DMS79 (cell line): ENCODE data around the gene XPNPEP2.
A peak's percentile ranks its signal among the peaks of the same experiment; 100 is the strongest.

Experiments
- DNase-seq: peaks from one replicate; lab custom pipeline; 2025; lab: John Stamatoyannopoulos, UW

The XPNPEP2 gene

DNA sequence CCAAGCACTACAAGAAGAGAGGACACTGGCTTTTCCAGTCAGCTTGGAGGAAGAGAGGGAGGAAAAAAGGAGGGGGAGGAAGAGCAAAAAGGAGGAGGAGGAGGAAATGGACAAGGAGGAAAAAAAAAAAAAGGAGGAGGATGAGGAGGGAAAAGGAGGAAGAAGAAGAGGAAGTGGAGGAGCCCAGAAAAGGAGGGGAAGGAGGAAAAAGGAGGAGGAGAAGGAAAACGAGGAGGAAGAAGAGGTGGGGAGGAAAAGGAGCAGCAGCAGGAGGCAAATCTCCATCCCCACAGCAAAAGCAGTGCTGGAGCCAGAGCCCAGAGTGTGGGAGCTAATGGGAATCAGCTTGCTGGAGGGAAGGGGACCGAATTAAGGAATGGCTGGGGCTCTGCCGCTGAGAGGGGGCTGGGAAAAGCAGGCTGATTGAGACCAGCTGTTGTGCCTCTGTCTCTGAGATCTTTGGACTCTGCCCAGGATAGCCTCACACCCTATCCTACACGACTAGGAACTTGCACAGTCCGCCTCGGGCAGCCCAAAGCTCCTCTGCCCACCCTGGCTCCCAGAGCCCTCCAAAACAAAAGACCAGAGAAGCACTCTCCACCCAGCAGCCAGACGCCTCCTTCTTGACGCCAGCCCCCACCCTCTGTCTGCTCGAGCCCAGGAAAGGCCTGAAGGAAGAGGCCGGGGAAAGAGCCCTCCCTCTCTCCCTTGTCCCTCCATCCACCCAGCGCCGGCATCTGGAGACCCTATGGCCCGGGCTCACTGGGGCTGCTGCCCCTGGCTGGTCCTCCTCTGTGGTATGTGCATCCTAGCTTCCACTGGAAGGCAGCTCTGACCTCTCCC lies at the start of gene XPNPEP2:
Gene XPNPEP2 (plus strand): TSS at position 514 of the 843 bp plus-strand sequence. CDS start 235 bp downstream, at position 749.
- no peak for DNase-seq

GRCh38 chrX:129689796-129690195 lies 49.0 kb upstream of the XPNPEP2 start:
- DNase-seq, result no peak

DNA sequence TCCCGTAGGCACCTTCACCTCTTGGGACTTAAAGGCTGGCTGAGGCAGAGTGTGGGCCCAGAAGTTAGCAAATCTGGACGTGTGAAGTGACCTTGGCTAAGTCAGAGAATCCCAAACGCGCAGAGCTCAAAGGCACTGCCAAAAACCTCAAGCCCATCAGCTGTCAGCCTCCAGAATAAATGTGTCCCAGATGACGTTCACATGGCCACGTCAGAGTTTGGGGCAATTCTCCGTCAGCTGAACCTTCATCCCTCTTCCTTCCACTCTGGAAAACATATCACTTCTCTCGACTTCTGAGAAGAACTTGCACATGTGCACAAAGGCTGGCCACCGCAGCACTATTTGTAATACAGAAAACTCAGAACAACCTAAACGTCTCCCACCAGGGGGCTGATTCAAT lies 48.3 kb upstream of the XPNPEP2 start:
- no peak for DNase-seq

DNA sequence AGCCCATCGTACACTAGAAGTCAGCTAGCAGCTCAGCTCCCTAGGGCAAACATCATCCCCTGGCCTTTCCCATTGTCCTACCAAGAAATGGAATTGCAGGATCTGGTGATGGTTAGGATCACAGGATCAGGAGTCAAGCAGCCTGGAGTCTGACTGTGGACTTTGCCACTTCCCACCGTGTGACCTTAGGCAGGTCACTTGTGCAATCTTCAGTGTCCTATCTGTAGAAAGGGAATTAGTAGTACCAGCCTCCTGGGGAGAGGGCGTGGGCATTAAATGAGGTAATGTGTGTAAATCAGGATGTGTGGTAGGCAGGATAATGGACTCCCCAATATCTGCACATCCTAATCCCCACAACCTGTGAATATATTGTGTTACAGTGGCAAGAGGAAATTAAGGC lies 45.4 kb upstream of the XPNPEP2 start:
- no peak for DNase-seq

GRCh38 chrX:129694805-129695204 lies 44.0 kb upstream of the XPNPEP2 start:
- DNase-seq, result no peak

- no peak for DNase-seq
Observed at GRCh38 chrX:129695535-129695934, 43.2 kb upstream of the XPNPEP2 start.

GRCh38 chrX:129695937-129696336 lies 42.8 kb upstream of the XPNPEP2 start:
- DNase-seq, result no peak

- DNase-seq, result no peak
Observed at GRCh38 chrX:129696463-129697155, 42.2 kb upstream of the XPNPEP2 start.

GRCh38 chrX:129697204-129697829 lies 41.5 kb upstream of the XPNPEP2 start:
- no peak for DNase-seq

GRCh38 chrX:129698150-129698549 lies 40.6 kb upstream of the XPNPEP2 start:
- DNase-seq, result no peak

- DNase-seq, result no peak
Observed at GRCh38 chrX:129700536-129700935, 38.2 kb upstream of the XPNPEP2 start.

DNA sequence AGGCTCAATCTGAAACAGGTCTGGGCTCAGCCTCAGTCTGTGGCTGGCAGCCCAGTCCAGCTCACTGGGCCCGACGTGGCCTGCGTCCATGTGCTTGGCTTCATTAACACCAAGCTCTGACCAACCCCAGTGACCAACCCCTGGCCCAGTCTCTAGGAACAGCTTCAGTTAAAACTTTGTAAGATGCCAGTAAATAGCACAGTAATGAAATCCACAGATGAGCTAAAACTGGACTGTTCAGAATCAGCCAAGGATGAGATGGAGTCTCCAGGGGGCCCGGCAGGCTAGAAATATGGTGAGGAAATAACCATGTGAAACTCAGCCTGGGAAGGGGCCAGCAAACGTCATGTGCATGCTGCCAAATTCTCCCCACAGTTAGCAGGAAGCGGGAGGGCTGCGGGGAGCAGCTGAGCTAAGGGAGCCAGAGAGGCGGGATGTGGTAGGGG lies 37.1 kb upstream of the XPNPEP2 start:
- DNase-seq, result no peak

GRCh38 chrX:129704491-129704890 lies 34.3 kb upstream of the XPNPEP2 start:
- DNase-seq, result no peak

DNA sequence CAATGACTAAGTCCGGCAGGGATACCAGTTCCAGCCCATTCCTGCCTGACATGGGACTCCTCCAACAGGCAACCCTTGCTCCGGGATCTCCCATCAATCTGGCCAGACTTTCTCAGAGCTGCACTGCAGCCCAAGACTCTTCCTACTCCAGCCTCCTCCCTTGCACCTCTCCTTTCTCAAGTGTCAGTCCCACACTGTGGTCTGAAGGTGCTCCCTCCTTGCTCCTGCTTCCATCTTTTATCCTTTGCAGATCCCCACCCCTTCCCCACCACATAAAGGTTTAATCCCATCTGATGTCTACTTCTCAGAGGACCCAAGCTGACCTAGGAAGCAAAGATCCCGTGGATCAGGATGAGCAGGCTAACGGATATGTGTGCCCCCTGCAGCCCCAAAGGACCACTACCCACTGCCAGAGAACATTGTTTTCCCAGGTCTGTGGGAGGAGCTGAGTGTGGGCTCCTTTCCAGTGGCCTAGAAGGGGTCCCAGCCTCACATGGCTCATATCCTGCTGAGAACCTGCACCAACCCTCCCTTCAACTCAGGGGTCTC lies 33.3 kb upstream of the XPNPEP2 start:
- no peak for DNase-seq

- DNase-seq, result no peak
Observed at GRCh38 chrX:129705988-129706387, 32.8 kb upstream of the XPNPEP2 start.

DNA sequence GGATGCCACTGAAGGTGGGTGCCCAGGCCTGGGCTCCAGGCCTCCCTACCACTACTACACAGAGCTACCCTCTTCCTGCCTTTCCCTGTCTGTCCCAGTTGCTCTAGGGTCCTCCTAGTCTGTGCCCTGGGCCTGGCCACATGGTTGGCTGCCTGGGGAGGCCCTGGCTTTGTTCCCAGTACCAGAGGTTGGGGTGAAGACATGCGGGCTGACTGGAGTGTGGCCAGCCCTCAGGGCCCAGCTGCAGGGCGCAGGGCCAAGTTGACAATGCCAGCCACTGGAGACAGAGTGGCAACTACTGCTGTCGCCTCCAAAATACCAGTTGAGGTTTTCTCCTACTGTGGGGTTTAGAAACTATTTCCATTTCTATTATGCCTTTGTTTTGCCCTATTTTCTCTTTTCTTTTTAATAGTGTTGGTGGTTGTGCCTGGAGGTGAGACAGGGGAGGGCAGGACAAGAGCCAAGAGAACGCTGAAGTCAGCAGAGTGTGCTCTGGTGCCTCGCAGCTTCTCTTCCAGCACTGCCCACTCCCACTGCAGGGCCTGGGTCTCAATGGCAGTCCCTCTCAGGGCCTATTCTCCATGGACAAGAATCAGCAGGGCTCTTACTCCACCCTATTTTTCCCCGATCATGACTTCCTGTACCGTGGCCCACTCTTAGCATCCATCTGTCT lies 32.2 kb upstream of the XPNPEP2 start:
- DNase-seq, result peak; percentile 30

GRCh38 chrX:129714581-129714980 lies 24.2 kb upstream of the XPNPEP2 start:
- DNase-seq, result no peak

- DNase-seq, result no peak
Observed at GRCh38 chrX:129716507-129716906, 22.3 kb upstream of the XPNPEP2 start.

DNA sequence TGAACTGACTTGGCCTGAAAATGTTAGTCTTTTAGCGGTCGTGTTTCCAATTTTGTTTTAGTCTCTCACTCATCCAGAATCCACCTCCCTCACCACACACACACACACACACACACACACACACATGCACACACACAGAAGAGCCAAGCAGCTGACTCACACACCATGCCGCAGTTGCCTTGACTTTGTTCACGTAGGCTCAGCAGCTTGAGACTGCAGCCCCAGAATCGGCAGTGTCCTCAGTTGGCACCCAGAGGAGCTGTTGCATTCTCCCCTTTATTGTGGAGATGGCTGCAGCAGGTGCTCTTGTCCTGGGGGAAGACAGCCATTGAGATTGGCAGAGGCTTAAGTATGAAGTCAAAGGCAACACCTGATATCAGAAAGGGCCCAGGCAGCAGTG lies 20.9 kb upstream of the XPNPEP2 start:
- DNase-seq, result no peak

GRCh38 chrX:129718676-129719075 lies 20.1 kb upstream of the XPNPEP2 start:
- no peak for DNase-seq

DNA sequence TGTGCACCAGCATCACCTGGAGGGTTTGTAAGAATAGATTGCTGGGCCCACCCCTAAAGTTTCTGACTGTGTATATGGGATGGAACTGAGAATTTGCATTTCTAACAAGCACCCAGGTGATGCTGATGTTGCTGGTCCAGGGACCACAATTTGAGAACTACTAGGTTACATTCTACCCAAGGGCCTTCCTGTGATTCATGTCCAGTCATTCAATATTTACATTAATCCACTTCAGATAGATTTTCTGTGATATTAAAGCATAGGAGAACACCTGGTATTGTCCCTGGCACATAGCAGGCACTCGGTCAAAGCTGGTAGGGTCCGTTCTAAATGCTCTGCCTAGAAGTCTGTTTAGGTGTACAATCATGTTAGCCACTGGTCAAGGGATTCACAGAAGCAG lies 19.5 kb upstream of the XPNPEP2 start:
- DNase-seq, result no peak

- no peak for DNase-seq
Observed at GRCh38 chrX:129719931-129720530, 18.7 kb upstream of the XPNPEP2 start.
